Fibroblast of skin of right biceps (primary cell): ENCODE measurements around the gene APOL1.
A peak's percentile ranks its signal among the peaks of the same experiment; 100 is the strongest.
"Not testable (repeated sequence)": the region's sequence is repeated elsewhere in the genome, so short reads cannot be mapped to it uniquely, and the experiment has no call there.

ENCODE experiments used
- DNase-seq: peaks from one replicate; pipeline ENCODE4 v3.0.0-alpha.2; 2013

Gene APOL1

DNA sequence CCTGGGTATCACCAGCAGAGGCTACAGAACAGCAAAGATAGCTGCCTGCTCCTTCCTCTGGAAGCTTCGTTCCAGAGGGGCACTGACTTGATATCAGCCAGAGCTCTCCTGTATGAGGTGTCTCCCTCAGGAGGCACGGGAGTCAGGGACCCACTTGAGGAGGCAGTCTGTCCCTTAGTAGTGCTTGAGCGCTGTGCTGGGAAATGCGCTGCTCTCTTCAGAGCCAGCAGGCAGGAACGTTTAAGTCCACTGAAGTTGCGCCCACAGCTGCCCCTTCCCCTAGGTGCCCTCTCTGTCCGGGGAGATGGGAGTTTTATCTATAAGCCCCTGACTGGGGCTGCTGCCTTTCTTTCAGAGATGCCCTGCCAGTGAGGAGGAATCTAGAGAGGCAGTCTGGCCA is 18.3 kb downstream of the APOL1 start:
- not testable (repeated sequence) for DNase-seq

DNA sequence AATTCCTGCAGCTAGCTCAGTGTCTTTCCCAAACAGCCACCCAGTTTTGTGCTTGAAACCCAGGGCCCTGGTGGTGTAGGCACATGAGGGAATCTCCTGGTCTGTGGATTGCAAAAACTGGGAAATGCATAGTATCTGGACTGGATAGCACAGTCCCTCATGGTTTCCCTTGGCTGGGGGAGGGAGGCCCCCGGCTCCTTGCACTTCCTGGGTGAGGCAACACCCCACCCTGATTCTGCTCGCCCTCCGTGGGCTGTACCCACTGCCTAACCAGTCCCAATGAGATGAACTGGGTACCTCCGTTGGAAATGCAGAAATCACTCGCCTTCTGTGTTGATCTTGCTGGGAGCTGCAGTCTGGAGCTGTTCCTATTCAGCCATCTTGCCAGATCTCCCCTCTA is 19.0 kb downstream of the APOL1 start:
- not testable (repeated sequence) for DNase-seq

DNA sequence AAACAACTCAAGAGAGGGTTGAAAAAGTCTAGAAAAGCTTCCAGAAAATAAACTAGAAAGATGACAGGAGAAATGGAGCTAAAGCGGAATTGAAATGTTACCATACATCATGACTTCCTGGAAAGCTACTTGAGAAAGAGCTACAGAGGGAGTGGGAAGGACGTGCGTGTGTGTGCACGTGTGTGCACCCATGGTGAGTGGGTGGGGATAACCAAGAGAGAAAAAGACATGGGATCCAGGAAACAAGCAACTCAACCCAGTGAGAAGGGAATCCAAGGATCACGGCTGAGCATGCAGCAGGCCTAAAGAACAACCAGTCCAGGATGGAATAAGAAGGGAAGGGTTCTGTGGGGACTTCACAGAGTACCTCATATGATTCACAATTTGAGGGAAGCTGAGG is 21.6 kb downstream of the APOL1 start:
- no peak for DNase-seq

DNA sequence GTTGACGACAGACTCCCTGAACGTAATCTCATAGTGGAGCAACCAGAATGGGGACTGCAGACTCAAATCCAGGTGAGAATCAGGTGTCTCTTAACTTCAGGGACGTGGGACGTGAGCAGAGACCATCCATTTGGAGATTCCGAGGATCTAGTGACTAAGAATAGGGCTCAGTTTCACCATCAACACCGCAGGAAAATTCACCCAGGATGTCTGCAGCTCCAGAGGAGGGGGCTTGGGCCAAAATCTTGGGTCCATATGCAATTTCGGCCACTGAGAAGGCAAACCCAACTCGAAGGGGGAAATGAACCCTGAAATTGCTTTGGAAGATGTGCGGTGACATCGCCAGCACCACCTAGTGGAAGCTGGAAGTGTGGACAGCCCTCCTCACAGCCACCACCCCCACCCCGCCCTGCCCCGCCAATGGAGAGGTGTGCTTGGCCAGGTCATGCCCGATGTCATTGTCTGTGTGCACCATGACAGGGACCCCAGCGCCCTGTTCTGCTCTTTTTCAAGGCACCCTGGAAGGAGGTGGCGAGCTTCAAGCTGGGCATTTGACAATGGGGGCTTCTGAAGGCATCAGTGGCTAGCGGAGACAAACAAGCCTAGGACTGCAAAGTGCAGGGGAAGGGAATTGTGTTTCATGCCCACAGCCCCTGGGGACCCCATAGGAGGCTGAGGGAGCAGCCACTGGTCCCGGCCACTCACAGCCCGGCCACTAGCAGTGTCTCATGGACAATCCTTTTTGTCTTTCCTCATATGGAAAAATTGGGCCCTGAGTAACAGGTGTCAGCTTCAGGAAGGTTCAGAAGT is 24.8 kb downstream of the APOL1 start:
- DNase-seq: peak; percentile 60

- DNase-seq: no peak
Observed at GRCh38 chr22:36279219-36279666, 26.3 kb downstream of the APOL1 start.

DNA sequence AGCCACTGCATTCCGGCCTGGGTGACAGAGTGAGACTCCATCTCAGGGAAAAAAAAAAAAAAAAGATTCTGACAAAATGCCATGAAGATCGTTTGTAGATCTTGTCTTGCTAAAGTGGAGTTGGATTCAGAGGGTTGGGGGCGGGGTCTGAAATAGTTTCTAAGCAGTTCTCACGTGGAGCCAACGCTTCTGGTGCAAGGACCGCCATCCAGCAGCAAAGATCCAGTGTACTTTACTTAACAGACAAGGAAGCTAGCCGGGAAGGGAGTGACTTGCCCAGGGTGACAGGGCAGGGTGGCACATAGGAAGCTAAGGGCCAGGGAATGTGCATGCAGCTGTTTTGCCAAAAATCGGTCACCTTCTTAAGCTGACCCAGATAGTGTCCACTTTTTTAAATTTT is 27.4 kb downstream of the APOL1 start:
- DNase-seq: peak; percentile 37

DNA sequence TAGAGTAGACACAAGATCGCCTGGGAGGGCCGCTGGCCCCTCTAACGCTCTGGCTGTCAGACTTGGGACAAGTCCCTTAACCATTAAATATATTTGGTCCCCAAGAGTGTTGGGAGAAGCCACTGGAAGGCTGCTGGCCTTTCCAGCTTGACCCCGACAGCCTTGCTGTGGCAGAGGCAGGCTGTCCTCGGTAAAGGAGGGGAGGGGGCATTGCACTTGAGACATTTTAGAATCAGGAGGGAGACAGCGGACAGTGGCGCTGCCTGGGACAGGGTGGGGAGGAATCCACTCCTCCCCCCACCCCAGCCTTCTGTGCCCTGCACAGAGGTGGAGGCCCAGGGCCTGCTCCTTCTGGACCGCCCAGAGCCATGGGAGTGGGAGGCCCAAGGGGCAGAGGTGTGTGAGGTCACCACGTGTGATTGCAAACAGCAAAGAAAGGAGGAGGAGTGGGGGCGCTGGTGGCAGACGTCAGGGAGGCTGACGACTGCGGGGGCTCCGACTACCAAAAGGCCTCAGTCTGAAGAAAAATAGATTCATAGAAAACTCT is 28.9 kb downstream of the APOL1 start:
- DNase-seq: no peak

- DNase-seq: no peak
Observed at GRCh38 chr22:36282328-36282831, 29.4 kb downstream of the APOL1 start.

DNA sequence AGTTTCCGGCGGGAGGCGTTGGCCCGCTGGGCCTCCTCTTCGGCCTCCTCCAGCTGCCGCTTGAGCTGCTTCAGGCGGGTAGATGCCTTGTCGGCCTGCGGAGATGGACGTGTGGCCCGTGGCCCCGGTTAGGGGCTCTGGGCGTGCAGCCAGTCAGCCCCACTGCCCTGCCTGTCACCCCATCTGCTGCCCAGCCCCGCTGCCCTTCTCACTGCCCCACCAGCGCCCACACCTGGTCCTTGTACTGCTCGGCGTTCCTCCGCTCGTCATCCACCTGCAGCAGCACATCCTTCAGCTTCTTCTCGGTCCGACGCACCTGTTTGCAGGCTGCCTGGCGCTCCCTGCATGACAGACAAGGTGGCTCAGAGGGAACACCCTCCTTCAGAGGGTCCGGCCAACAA is 31.2 kb downstream of the APOL1 start:
- no peak for DNase-seq

GRCh38 chr22:36285017-36285416 is 32.1 kb downstream of the APOL1 start:
- DNase-seq: no peak

- no peak for DNase-seq
Observed at GRCh38 chr22:36285545-36285944, 32.6 kb downstream of the APOL1 start.

GRCh38 chr22:36286096-36286957 is 33.4 kb downstream of the APOL1 start:
- DNase-seq: peak; percentile 71

- DNase-seq: no peak
Observed at GRCh38 chr22:36287881-36288515, 35.1 kb downstream of the APOL1 start.

DNA sequence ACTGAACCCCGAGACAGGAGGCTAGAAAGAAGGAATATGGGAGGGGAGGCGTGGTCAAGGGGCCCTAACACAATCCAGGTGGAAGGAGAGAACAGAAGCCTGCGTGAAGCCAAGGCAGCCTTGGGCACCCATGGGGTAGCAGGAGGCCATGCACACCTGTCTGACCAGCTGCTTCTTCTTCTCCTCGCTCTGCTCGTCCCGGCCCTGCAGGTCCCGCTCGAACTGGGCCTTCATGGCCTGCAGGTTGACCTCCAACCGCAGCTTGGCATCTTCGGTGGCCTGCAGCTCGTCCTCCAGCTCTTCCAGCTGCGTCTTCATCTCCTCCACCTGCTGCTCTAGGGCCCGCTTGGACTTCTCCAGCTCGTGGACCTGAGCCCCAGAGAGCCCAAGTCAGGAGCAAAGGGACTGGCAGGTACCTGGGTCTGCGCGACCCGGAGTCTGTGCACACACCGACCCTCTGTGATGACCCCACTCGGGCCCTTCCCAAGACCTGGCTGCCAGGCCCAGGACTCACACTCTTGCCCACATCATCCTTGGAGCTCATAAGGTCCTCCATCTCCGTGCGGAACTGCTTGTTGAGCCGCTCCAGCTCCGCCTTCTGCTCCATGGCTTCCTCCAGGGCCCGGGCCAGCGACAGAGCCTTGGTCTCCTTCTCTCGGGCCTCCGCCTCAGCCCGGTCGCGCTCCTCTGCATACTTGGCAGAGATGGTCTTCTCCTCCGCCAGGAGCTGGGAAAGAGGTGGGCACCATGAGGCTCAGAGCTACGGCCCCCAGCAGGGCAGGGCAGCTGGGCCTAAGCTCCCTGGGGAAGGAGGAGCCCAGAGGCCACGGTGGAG is 35.9 kb downstream of the APOL1 start:
- no peak for DNase-seq

DNA sequence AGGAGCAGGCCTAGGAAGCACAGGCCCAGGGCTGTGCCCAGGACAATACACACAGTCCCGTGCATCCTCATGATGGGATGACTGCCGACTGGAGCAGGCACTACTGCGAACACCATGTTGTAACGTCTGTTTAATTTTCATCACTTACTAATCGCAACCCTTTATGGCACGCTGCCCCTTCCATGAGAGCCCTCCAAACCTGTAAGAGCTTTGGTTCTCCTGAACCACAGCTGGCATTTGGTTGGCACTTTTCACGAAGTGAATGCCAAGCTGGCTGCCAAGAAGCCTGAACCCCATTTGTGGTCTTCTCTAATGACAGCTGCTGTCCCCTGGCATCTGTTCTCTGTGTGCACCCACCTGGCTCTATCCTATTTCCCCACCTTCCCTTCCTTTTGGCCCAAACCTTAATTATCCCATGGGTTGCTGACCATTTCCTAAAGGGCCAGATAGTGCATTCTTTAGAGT is 36.5 kb downstream of the APOL1 start:
- no peak for DNase-seq

- not testable (repeated sequence) for DNase-seq
Observed at GRCh38 chr22:36289948-36290371, 37.0 kb downstream of the APOL1 start.

DNA sequence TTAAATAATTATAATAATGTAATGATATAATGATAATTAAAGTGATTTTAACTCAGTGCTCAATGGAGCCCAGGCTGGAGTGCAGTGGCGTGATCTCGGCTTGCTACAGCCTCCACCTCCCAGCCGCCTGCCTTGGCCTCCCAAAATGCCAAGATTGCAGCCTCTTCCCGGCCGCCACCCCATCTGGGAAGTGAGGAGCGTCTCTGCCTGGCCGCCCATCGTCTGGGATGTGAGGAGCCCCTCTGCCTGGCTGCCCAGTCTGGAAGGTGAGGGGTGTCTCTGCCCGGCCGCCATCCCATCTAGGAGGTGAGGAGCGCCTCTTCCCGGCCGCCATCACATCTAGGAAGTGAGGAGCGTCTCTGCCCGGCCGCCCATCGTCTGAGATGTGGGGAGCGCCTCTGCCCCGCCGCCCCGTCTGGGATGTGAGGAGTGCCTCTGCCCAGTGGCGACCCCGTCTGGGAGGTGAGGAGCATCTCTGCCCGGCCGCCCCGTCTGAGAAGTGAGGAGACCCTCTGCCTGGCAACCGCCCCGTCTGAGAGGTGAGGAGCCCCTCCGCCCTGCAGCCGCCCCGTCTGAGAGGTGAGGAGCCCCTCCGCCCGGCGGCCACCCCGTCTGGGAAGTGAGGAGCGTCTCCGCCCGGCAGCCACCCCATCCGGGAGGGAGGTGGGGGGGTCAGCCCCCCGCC is 37.6 kb downstream of the APOL1 start:
- DNase-seq: not testable (repeated sequence)

- DNase-seq: no peak
Observed at GRCh38 chr22:36291831-36292740, 39.2 kb downstream of the APOL1 start.

- DNase-seq: no peak
Observed at GRCh38 chr22:36292823-36293530, 40.0 kb downstream of the APOL1 start.
